Measurements from ENCODE around the gene EIF4G3.
A peak's percentile ranks its signal among the peaks of the same experiment; 100 is the strongest.

The EIF4G3 gene

GRCh38 chr1:21099869-21100131, 76.9 kb downstream of the EIF4G3 start:
- Histone ChIP-seq H3K9ac (ENCODE audit: low read length) (no peak overlapping the region), H2AFZ (ENCODE audit: low read depth, low read length) (no peak overlapping the region), H2BK5ac (ENCODE audit: low read depth, low read length, poor library complexity, severe bottlenecking) (no peak overlapping the region), H3K27ac (ENCODE audit: low read length, poor library complexity, severe bottlenecking) (no peak overlapping the region), H3K36me3 (ENCODE audit: control insufficient read depth in 1 of 2, insufficient read depth in 2 of 2, low read depth in 1 of 2, low read length in 2 of 2) (peaks cover 4 to 17% of the 10 kb centered on the region in 2 experiments), H2BK15ac (ENCODE audit: low read depth, poor library complexity, severe bottlenecking) (no peak overlapping the region), H2BK12ac (ENCODE audit: low read length in 2 of 2) (no peak overlapping the region), H3K4me1 (ENCODE audit: control insufficient read depth, insufficient read depth, low read depth, low read length) (peaks cover 1% of the 10 kb centered on the region), H2AK5ac (ENCODE audit: low read length, severe bottlenecking) (no peak overlapping the region), H3K4ac (ENCODE audit: low read depth in 1 of 2, low read length in 2 of 2) (no peak overlapping the region), H3K4me2 (ENCODE audit: low read length, poor library complexity, severe bottlenecking) (no peak overlapping the region), H3K23ac (ENCODE audit: low read length in 2 of 2) (no peak overlapping the region), H3K9me3 (ENCODE audit: control insufficient read depth, low read length) (no peaks in the 10 kb centered on the region), H3K14ac (ENCODE audit: low read length in 2 of 2) (no peak overlapping the region), H3K4me3 (ENCODE audit: insufficient read depth in 1 of 2, low read depth in 1 of 2, low read length in 2 of 2) (no peak overlapping the region), H3K27me3 (ENCODE audit: control insufficient read depth in 1 of 2, insufficient read depth in 1 of 2, low read length in 2 of 2) (no peaks in the 10 kb centered on the region), H4K8ac (ENCODE audit: low read length) (no peak overlapping the region), H3K79me1 (replicated peaks; ENCODE audit: low read length, poor library complexity, severe bottlenecking) (peaks cover 13% of the 10 kb centered on the region), H3K18ac (ENCODE audit: low read depth in 1 of 2, low read length in 2 of 2) (no peak overlapping the region), H4K91ac (ENCODE audit: low read length) (no peak overlapping the region), H2BK120ac (ENCODE audit: low read depth, low read length) (no peak overlapping the region)
- no peak for DNase-seq
- WGBS, result 100% methylated on average over 2 of the region's 2 CpGs

- Histone ChIP-seq H3K9me3 (ENCODE audit: control insufficient read depth, low read length) (no peaks in the 10 kb centered on the region), H3K4me3 (ENCODE audit: insufficient read depth in 1 of 2, low read depth in 1 of 2, low read length in 2 of 2) (no peak overlapping the region), H3K4me1 (ENCODE audit: control insufficient read depth, insufficient read depth, low read depth, low read length) (peaks cover 1% of the 10 kb centered on the region), H3K9ac (ENCODE audit: low read length) (no peak overlapping the region), H2BK120ac (ENCODE audit: low read depth, low read length) (no peak overlapping the region), H4K8ac (ENCODE audit: low read length) (no peak overlapping the region), H3K79me1 (replicated peaks; ENCODE audit: low read length, poor library complexity, severe bottlenecking) (peaks cover 13% of the 10 kb centered on the region), H2AFZ (ENCODE audit: low read depth, low read length) (no peak overlapping the region), H3K27me3 (ENCODE audit: control insufficient read depth in 1 of 2, insufficient read depth in 1 of 2, low read length in 2 of 2) (no peaks in the 10 kb centered on the region), H4K91ac (ENCODE audit: low read length) (no peak overlapping the region), H3K14ac (ENCODE audit: low read length in 2 of 2) (no peak overlapping the region), H3K36me3 (ENCODE audit: control insufficient read depth in 1 of 2, insufficient read depth in 2 of 2, low read depth in 1 of 2, low read length in 2 of 2) (peaks cover 4 to 11% of the 10 kb centered on the region in 2 experiments), H2BK5ac (ENCODE audit: low read depth, low read length, poor library complexity, severe bottlenecking) (no peak overlapping the region), H3K23ac (ENCODE audit: low read length in 2 of 2) (no peak overlapping the region), H2BK12ac (ENCODE audit: low read length in 2 of 2) (no peak overlapping the region), H3K4ac (ENCODE audit: low read depth in 1 of 2, low read length in 2 of 2) (no peak overlapping the region), H3K27ac (ENCODE audit: low read length, poor library complexity, severe bottlenecking) (no peak overlapping the region), H3K4me2 (ENCODE audit: low read length, poor library complexity, severe bottlenecking) (no peak overlapping the region), H3K18ac (ENCODE audit: low read depth in 1 of 2, low read length in 2 of 2) (no peak overlapping the region), H2AK5ac (ENCODE audit: low read length, severe bottlenecking) (no peak overlapping the region), H2BK15ac (ENCODE audit: low read depth, poor library complexity, severe bottlenecking) (no peak overlapping the region)
- DNase-seq, result peak; percentile 65
- no CpG with 5 or more reads among the region's 2 CpGs for WGBS
Observed at GRCh38 chr1:21099034-21099868, 77.4 kb downstream of the EIF4G3 start.

- Histone ChIP-seq H3K9me3 (ENCODE audit: control insufficient read depth, low read length) (no peaks in the 10 kb centered on the region), H2BK15ac (ENCODE audit: low read depth, poor library complexity, severe bottlenecking) (no peak overlapping the region), H2BK120ac (ENCODE audit: low read depth, low read length) (no peak overlapping the region), H4K91ac (ENCODE audit: low read length) (no peak overlapping the region), H3K4ac (ENCODE audit: low read depth in 1 of 2, low read length in 2 of 2) (no peak overlapping the region), H2BK5ac (ENCODE audit: low read depth, low read length, poor library complexity, severe bottlenecking) (no peak overlapping the region), H3K9ac (ENCODE audit: low read length) (no peak overlapping the region), H3K27me3 (ENCODE audit: control insufficient read depth in 1 of 2, insufficient read depth in 1 of 2, low read length in 2 of 2) (no peaks in the 10 kb centered on the region), H3K14ac (ENCODE audit: low read length in 2 of 2) (no peak overlapping the region), H2BK12ac (ENCODE audit: low read length in 2 of 2) (peak overlapping the region in 1 of 2 experiments; percentile 11), H2AFZ (ENCODE audit: low read depth, low read length) (no peak overlapping the region), H3K23ac (ENCODE audit: low read length in 2 of 2) (no peak overlapping the region), H3K4me2 (ENCODE audit: low read length, poor library complexity, severe bottlenecking) (no peak overlapping the region), H3K18ac (ENCODE audit: low read depth in 1 of 2, low read length in 2 of 2) (no peak overlapping the region), H2AK5ac (ENCODE audit: low read length, severe bottlenecking) (no peak overlapping the region), H3K27ac (ENCODE audit: low read length, poor library complexity, severe bottlenecking) (no peak overlapping the region), H3K79me1 (replicated peaks; ENCODE audit: low read length, poor library complexity, severe bottlenecking) (peaks cover 13% of the 10 kb centered on the region), H4K8ac (ENCODE audit: low read length) (no peak overlapping the region), H3K4me1 (ENCODE audit: control insufficient read depth, insufficient read depth, low read depth, low read length) (peaks cover 1% of the 10 kb centered on the region), H3K36me3 (ENCODE audit: control insufficient read depth in 1 of 2, insufficient read depth in 2 of 2, low read depth in 1 of 2, low read length in 2 of 2) (peaks cover 4 to 7% of the 10 kb centered on the region in 2 experiments), H3K4me3 (ENCODE audit: insufficient read depth in 1 of 2, low read depth in 1 of 2, low read length in 2 of 2) (no peak overlapping the region)
- 99% methylated on average over 2 of the region's 5 CpGs for WGBS
- DNase-seq, result no peak
Observed at GRCh38 chr1:21098186-21098915, 78.3 kb downstream of the EIF4G3 start.

GRCh38 chr1:21097729-21098128, 79.0 kb downstream of the EIF4G3 start:
- Histone ChIP-seq H3K4me3 (ENCODE audit: insufficient read depth in 1 of 2, low read depth in 1 of 2, low read length in 2 of 2) (no peak overlapping the region), H2AFZ (ENCODE audit: low read depth, low read length) (no peak overlapping the region)

More at GRCh38 chr1:21097729-21098128, 79.0 kb downstream of the EIF4G3 start:
- Histone ChIP-seq H3K9me3 (ENCODE audit: control insufficient read depth, low read length) (no peaks in the 10 kb centered on the region), H2AK5ac (ENCODE audit: low read length, severe bottlenecking) (no peak overlapping the region), H3K23ac (ENCODE audit: low read length in 2 of 2) (no peak overlapping the region), H3K4me1 (ENCODE audit: control insufficient read depth, insufficient read depth, low read depth, low read length) (peaks cover 1% of the 10 kb centered on the region), H3K36me3 (ENCODE audit: control insufficient read depth in 1 of 2, insufficient read depth in 2 of 2, low read depth in 1 of 2, low read length in 2 of 2) (peaks cover 4 to 7% of the 10 kb centered on the region in 2 experiments), H2BK5ac (ENCODE audit: low read depth, low read length, poor library complexity, severe bottlenecking) (no peak overlapping the region), H3K79me1 (replicated peaks; ENCODE audit: low read length, poor library complexity, severe bottlenecking) (peaks cover 11% of the 10 kb centered on the region), H2BK120ac (ENCODE audit: low read depth, low read length) (no peak overlapping the region), H3K18ac (ENCODE audit: low read depth in 1 of 2, low read length in 2 of 2) (no peak overlapping the region), H3K27me3 (ENCODE audit: control insufficient read depth in 1 of 2, insufficient read depth in 1 of 2, low read length in 2 of 2) (no peaks in the 10 kb centered on the region), H3K27ac (ENCODE audit: low read length, poor library complexity, severe bottlenecking) (no peak overlapping the region), H3K4ac (ENCODE audit: low read depth in 1 of 2, low read length in 2 of 2) (no peak overlapping the region), H4K91ac (ENCODE audit: low read length) (no peak overlapping the region), H2BK15ac (ENCODE audit: low read depth, poor library complexity, severe bottlenecking) (no peak overlapping the region), H3K4me2 (ENCODE audit: low read length, poor library complexity, severe bottlenecking) (no peak overlapping the region), H3K14ac (ENCODE audit: low read length in 2 of 2) (no peak overlapping the region), H3K9ac (ENCODE audit: low read length) (no peak overlapping the region), H2BK12ac (ENCODE audit: low read length in 2 of 2) (no peak overlapping the region), H4K8ac (ENCODE audit: low read length) (no peak overlapping the region)
- no peak for DNase-seq
- WGBS, result 100% methylated on average over 1 of the region's 1 CpG

Measured in mesenchymal stem cell (in vitro differentiated cells and primary cell).